Measurements from ENCODE around the gene EXOSC2. TPM values are rescaled to one million over a fixed set of nuclear protein-coding genes. Genes with fewer than 3 reads are reported as not detected.

Gene EXOSC2
- total RNA-seq, 1 donor = 32.8 TPM

GRCh38 chr9:130667120-130667435, 26.5 kb upstream of the EXOSC2 start:
- DNase-seq (ENCODE audit: low read depth) = no peak
- TF ChIP-seq, protein P1, sequence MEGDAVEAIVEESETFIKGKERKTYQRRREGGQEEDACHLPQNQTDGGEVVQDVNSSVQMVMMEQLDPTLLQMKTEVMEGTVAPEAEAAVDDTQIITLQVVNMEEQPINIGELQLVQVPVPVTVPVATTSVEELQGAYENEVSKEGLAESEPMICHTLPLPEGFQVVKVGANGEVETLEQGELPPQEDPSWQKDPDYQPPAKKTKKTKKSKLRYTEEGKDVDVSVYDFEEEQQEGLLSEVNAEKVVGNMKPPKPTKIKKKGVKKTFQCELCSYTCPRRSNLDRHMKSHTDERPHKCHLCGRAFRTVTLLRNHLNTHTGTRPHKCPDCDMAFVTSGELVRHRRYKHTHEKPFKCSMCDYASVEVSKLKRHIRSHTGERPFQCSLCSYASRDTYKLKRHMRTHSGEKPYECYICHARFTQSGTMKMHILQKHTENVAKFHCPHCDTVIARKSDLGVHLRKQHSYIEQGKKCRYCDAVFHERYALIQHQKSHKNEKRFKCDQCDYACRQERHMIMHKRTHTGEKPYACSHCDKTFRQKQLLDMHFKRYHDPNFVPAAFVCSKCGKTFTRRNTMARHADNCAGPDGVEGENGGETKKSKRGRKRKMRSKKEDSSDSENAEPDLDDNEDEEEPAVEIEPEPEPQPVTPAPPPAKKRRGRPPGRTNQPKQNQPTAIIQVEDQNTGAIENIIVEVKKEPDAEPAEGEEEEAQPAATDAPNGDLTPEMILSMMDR (IDR thresholded peaks at IDR 0.05; ENCODE audit: insufficient read depth, low read depth, low read length) = no peak

GRCh38 chr9:130668196-130668595, 25.4 kb upstream of the EXOSC2 start:
- DNase-seq (ENCODE audit: low read depth) = no peak
- H3K4me3 ChIP-seq (ENCODE audit: low read depth, low read length) = no peak overlapping the region
- TF ChIP-seq, protein P1 (IDR thresholded peaks at IDR 0.05; ENCODE audit: insufficient read depth, low read depth, low read length) = no peak

More at GRCh38 chr9:130667120-130667435, 26.5 kb upstream of the EXOSC2 start:
- H3K4me3 ChIP-seq (ENCODE audit: low read depth, low read length) = no peak overlapping the region

DNA sequence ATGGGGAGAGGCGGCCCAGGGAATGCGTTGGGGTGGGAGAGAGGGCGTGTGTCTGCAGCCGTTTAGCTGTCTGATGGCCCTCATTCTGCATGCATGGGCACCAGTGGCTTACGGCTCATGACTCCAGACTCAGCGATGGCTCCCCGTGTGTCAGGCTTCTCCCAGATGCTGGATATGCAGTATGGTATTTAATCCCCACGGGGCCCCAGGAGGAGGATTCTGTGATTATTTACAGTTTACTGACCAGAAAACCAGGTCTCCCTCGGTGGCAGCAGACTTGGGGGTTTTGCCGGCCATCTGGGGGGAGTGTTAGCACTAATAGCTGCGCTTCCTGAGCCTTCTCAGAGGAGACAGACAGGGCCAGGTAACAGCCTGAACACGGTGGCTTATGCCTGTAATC, 24.9 kb upstream of the EXOSC2 start:
- TF ChIP-seq, protein P1 (IDR thresholded peaks at IDR 0.05; ENCODE audit: insufficient read depth, low read depth, low read length) = no peak
- H3K4me3 ChIP-seq (ENCODE audit: low read depth, low read length) = no peak overlapping the region
- DNase-seq (ENCODE audit: low read depth) = no peak

GRCh38 chr9:130669965-130670364, 23.6 kb upstream of the EXOSC2 start:
- DNase-seq (ENCODE audit: low read depth) = no peak

DNA sequence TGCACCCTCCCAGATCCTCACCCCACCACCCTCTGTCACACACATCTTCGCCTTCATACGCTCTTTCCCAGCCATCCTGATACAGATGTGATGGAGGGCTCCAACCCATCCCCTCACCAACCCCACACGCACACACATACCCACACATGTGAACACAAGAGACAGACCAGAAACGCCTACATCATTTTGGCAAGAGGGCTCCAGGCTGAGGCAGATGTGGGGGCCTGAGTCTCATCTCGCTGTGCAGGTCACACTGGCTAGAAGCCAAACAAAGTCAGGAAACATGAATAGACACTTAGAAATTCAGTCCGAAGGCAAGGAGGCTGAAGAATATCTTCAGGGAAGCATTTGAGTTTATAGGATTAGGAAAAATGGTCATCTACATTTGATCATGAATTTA, 22.9 kb upstream of the EXOSC2 start:
- no peak overlapping the region for H3K4me3 ChIP-seq (ENCODE audit: low read depth, low read length)
- TF ChIP-seq, protein P1 (IDR thresholded peaks at IDR 0.05; ENCODE audit: insufficient read depth, low read depth, low read length) = no peak

More at GRCh38 chr9:130669965-130670364, 23.6 kb upstream of the EXOSC2 start:
- TF ChIP-seq, protein P1 (IDR thresholded peaks at IDR 0.05; ENCODE audit: insufficient read depth, low read depth, low read length) = no peak
- no peak overlapping the region for H3K4me3 ChIP-seq (ENCODE audit: low read depth, low read length)

DNA sequence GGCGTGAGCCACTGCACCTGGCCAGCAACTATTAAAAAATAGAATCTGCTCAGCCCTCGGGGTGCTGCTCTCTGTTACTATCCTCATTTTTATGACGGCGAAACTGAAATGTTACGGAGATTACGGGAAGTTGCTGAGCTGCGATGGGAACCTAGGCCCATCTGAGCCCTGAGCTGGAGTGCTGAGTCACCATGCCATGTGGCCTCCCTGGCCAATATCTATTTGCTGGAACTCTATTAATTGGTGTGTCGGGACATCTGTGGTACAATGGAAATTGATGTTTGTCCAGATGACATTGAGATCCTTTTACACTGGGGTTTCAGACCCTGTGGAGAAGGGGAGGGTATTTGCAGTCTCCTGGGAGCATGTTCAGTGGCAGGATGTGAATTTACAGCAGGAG, 21.1 kb upstream of the EXOSC2 start:
- H3K4me3 ChIP-seq (ENCODE audit: low read depth, low read length) = no peak overlapping the region
- no peak for DNase-seq (ENCODE audit: low read depth)
- TF ChIP-seq, protein P1 (IDR thresholded peaks at IDR 0.05; ENCODE audit: insufficient read depth, low read depth, low read length) = no peak

More for the DNA sequence above, 22.9 kb upstream of the EXOSC2 start:
- DNase-seq (ENCODE audit: low read depth) = no peak

DNA sequence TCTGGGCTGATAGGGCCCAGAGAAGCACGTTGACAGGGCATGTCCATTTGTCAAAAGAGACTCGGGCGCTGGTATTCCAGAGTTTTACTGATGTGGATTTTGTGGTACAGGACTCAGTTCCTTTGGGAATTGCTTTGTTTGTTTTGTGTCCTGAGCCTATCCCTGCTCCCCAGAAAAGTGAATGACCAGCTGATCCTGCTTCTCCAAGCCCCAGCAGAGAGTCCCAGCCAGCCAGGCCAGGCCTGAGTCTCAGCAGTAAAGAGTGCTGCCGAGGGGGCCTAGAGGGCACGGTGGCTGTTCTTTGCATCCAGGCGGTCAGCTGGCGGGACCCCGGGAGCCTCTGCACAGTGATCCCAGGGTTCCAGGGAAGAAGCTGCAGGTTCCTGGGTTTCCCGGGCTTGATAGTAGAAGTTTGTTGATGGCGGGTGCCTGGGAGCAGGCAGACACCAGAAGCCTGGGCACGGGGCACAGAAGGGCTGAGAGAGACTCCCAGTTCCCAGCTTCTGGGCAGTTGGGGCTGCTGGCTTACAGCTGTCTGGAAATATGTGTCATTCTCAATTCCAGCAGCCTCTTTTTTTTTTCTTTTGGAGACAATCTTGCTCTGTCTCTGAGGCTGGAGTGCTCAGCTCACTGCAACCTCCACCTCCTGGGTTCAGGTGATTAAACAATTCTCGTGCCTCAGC, 20.5 kb upstream of the EXOSC2 start:
- TF ChIP-seq, protein P1 (IDR thresholded peaks at IDR 0.05; ENCODE audit: insufficient read depth, low read depth, low read length) = no peak
- H3K4me3 ChIP-seq (ENCODE audit: low read depth, low read length) = no peak overlapping the region
- no peak for DNase-seq (ENCODE audit: low read depth)
